ENCODE data around the gene NOSIP.

The NOSIP gene

DNA sequence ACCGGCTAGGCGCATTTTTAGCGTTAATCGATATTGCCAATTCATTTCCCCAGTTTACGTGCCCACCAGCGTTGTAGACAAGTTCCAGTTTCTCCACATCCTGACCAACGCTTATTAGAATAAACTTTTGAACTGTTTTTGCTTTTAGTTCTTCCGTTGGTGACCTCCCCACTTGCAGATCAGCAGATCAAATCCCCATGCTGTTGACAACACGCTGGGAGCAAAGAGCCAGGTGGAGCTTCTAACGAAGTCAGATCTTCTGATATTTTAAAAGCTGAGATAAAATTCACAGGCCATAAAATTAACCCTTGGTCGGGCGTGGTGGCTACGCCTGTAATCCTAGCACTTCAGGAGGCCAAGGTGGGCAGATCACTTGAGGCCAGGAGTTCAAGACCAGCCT lies 31.3 kb downstream of the NOSIP start:
- no peaks in the 10 kb centered on the region for H3K27me3 ChIP-seq (ENCODE audit: control insufficient read depth, insufficient read depth, low read length, poor library complexity, severe bottlenecking)
- no peaks in the 10 kb centered on the region for H3K9me3 ChIP-seq (ENCODE audit: control insufficient read depth, low read length)
- H3K27ac ChIP-seq (ENCODE audit: insufficient read depth, low read depth, low read length, poor library complexity, severe bottlenecking): no peak overlapping the region
- WGBS, 2 experiments: 90 to 92% methylated on average over 13 of the region's 13 CpGs
- H3K4me1 ChIP-seq (ENCODE audit: control insufficient read depth, insufficient read depth, low read length): no peaks in the 10 kb centered on the region
- no peaks in the 10 kb centered on the region for H3K36me3 ChIP-seq (ENCODE audit: control insufficient read depth, insufficient read depth, low read length)
- H3K4me3 ChIP-seq (ENCODE audit: insufficient read depth, low read depth, low read length): no peak overlapping the region

DNA sequence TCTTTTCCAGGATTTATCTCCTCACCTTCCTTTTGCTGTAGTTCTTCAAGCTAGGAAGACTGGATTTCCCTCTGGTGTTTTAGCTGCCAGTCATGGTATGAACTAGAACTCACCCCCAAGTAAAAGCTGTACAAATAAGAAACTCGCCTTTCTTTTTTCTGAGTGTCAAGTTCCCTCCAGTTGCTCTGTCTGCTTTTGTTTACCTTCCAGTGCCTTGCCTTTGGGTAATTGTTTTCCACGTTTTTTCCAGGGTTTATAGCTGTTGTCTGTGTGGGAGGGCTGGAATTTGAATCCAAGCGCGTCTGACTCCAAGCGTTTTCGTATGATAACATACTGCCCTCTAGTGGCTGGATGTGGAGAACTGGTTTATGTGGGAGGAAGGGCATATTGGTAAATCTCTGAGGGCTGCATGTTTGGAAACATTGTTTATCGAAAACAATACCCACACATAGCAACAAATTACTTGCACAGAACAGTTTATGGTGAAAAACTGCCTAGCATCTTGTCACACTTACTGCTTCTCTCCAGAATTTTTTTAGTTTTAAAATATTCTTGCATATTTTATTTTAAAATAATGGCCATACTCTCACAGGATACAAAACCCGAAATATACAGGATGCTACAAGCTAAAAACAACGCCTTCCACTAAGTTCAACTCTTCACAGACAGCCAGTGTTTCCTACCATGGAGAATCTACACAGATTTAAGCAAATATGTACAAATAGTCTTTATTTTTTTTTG lies 33.4 kb downstream of the NOSIP start:
- H3K27ac ChIP-seq (ENCODE audit: insufficient read depth, low read depth, low read length, poor library complexity, severe bottlenecking): no peak overlapping the region
- 24 to 25% methylated on average over 9 of the region's 9 CpGs for WGBS, 2 experiments
- no peaks in the 10 kb centered on the region for H3K36me3 ChIP-seq (ENCODE audit: control insufficient read depth, insufficient read depth, low read length)
- no peaks in the 10 kb centered on the region for H3K27me3 ChIP-seq (ENCODE audit: control insufficient read depth, insufficient read depth, low read length, poor library complexity, severe bottlenecking)
- no peaks in the 10 kb centered on the region for H3K9me3 ChIP-seq (ENCODE audit: control insufficient read depth, low read length)
- no peaks in the 10 kb centered on the region for H3K4me1 ChIP-seq (ENCODE audit: control insufficient read depth, insufficient read depth, low read length)
- no peak overlapping the region for H3K4me3 ChIP-seq (ENCODE audit: insufficient read depth, low read depth, low read length)

DNA sequence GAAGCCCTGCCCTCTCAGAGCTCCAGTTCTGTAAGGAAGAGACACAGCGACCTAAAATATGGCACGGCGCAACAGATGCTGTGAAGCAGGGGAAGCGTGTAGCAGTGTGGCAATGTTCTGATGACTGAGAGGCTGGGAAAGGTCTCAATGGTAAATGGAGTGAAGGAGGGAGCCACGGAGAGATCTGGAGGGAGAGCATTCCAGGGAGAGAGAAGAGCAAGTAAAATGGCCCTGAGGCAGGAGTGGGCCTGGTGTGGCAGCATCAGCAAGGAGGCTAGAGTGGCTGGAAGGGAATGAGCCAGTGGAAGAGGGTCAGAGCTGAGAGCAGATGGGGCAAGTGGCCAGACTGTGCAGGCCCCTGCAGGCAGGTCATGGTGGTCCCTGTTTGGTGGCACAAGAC lies 36.2 kb downstream of the NOSIP start:
- Histone ChIP-seq H3K27me3 (ENCODE audit: control insufficient read depth, insufficient read depth, low read length, poor library complexity, severe bottlenecking) (no peaks in the 10 kb centered on the region), H3K4me1 (ENCODE audit: control insufficient read depth, insufficient read depth, low read length) (no peaks in the 10 kb centered on the region), H3K9me3 (ENCODE audit: control insufficient read depth, low read length) (no peaks in the 10 kb centered on the region), H3K36me3 (ENCODE audit: control insufficient read depth, insufficient read depth, low read length) (no peaks in the 10 kb centered on the region), H3K4me3 (ENCODE audit: insufficient read depth, low read depth, low read length) (no peak overlapping the region), H3K27ac (ENCODE audit: insufficient read depth, low read depth, low read length, poor library complexity, severe bottlenecking) (no peak overlapping the region)
- WGBS, 2 experiments: 94% methylated on average over 5 of the region's 5 CpGs

DNA sequence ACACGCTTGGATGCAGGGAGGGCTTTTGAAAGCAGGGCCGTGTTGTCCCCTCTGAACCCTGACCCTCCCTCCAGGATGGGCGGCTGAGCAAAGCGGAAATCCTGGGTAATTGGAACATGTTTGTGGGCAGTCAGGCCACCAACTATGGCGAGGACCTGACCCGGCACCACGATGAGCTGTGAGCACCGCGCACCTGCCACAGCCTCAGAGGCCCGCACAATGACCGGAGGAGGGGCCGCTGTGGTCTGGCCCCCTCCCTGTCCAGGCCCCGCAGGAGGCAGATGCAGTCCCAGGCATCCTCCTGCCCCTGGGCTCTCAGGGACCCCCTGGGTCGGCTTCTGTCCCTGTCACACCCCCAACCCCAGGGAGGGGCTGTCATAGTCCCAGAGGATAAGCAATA lies 37.3 kb downstream of the NOSIP start:
- no peak overlapping the region for H3K4me3 ChIP-seq (ENCODE audit: insufficient read depth, low read depth, low read length)
- H3K36me3 ChIP-seq (ENCODE audit: control insufficient read depth, insufficient read depth, low read length): no peaks in the 10 kb centered on the region
- no peaks in the 10 kb centered on the region for H3K9me3 ChIP-seq (ENCODE audit: control insufficient read depth, low read length)
- WGBS, 2 experiments: 93% methylated on average over 14 of the region's 14 CpGs
- no peak overlapping the region for H3K27ac ChIP-seq (ENCODE audit: insufficient read depth, low read depth, low read length, poor library complexity, severe bottlenecking)
- no peaks in the 10 kb centered on the region for H3K4me1 ChIP-seq (ENCODE audit: control insufficient read depth, insufficient read depth, low read length)
- no peaks in the 10 kb centered on the region for H3K27me3 ChIP-seq (ENCODE audit: control insufficient read depth, insufficient read depth, low read length, poor library complexity, severe bottlenecking)

DNA sequence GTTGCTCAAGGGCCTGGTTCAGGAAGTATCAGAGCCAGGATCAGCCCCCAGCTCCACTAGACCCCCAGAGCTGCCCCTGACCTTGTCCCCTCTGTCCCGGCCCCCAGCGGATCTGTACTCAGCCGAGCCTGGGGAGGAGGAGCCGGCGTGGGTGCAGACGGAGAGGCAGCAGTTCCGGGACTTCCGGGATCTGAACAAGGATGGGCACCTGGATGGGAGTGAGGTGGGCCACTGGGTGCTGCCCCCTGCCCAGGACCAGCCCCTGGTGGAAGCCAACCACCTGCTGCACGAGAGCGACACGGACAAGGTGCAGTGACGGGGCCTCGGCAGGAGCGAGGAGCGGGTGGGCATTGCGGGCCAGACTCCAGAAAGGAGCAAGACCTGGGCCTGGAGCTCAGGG lies 37.9 kb downstream of the NOSIP start:
- H3K27me3 ChIP-seq (ENCODE audit: control insufficient read depth, insufficient read depth, low read length, poor library complexity, severe bottlenecking): no peaks in the 10 kb centered on the region
- H3K4me3 ChIP-seq (ENCODE audit: insufficient read depth, low read depth, low read length): no peak overlapping the region
- no peaks in the 10 kb centered on the region for H3K36me3 ChIP-seq (ENCODE audit: control insufficient read depth, insufficient read depth, low read length)
- no peaks in the 10 kb centered on the region for H3K9me3 ChIP-seq (ENCODE audit: control insufficient read depth, low read length)
- 95 to 96% methylated on average over 16 of the region's 16 CpGs for WGBS, 2 experiments
- no peaks in the 10 kb centered on the region for H3K4me1 ChIP-seq (ENCODE audit: control insufficient read depth, insufficient read depth, low read length)
- no peak overlapping the region for H3K27ac ChIP-seq (ENCODE audit: insufficient read depth, low read depth, low read length, poor library complexity, severe bottlenecking)

DNA sequence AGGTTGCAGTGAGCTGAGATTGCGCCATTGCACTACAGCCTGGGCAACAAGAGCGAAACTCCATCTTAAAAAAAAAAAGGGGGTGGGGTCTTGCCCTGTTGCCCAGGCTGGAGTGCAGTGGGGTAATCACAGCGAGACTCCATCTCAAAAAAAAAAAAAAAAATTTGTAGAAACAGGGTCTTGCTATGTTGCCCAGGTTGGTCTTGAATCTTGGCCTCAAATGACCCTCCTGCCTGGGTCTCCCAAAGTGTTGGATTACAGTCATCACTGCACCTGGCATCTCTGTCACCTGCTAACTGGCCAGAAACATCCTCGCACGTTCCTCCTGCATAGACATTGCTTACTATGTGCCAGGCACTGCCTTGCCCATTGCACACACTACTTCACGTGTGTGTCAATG lies 38.4 kb downstream of the NOSIP start:
- Histone ChIP-seq H3K27ac (ENCODE audit: insufficient read depth, low read depth, low read length, poor library complexity, severe bottlenecking) (no peak overlapping the region), H3K36me3 (ENCODE audit: control insufficient read depth, insufficient read depth, low read length) (no peaks in the 10 kb centered on the region), H3K4me3 (ENCODE audit: insufficient read depth, low read depth, low read length) (no peak overlapping the region), H3K4me1 (ENCODE audit: control insufficient read depth, insufficient read depth, low read length) (no peaks in the 10 kb centered on the region), H3K27me3 (ENCODE audit: control insufficient read depth, insufficient read depth, low read length, poor library complexity, severe bottlenecking) (no peaks in the 10 kb centered on the region), H3K9me3 (ENCODE audit: control insufficient read depth, low read length) (no peaks in the 10 kb centered on the region)
- 91 to 92% methylated on average over 6 of the region's 6 CpGs for WGBS, 2 experiments

DNA sequence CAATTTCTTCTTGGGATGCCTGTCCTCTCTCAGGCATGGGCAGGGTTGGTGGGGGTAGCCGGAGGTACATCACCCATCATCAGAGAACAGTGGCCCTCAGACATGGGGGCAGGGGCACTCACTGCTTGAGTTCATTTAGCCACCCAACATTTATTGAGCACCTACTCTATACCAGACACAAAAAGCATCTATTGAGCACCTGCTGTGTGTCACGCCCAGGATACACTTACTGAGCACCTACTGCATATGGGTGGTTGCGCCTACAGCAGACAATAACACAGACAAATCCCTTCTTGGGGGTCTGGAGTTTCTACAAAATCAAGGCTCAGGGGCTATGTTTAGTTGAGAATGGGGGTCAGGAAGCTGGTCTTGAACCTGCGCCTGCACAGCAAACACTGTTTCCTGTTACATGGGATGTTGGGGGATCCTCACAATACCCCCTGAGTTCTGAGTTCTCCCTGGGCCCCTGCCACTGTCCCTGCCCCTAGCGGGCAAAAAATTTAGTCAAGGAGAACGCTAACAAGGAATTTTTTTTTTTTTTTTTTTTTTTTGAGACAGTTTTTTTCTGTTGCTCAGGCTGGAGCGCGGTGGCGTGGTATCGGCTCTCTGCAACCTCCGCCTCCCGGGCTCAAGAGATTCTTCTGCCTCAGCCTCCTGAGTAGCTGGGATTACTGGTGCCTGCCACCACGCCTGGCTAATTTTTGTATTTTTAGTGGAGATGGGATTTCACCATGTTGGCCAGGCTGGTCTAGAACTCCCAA lies 41.0 kb downstream of the NOSIP start:
- no peak overlapping the region for H3K27ac ChIP-seq (ENCODE audit: insufficient read depth, low read depth, low read length, poor library complexity, severe bottlenecking)
- no peaks in the 10 kb centered on the region for H3K36me3 ChIP-seq (ENCODE audit: control insufficient read depth, insufficient read depth, low read length)
- peaks cover 9% of the 10 kb centered on the region for H3K27me3 ChIP-seq (ENCODE audit: control insufficient read depth, insufficient read depth, low read length, poor library complexity, severe bottlenecking)
- WGBS, 2 experiments: 96 to 97% methylated on average over 13 of the region's 13 CpGs
- H3K9me3 ChIP-seq (ENCODE audit: control insufficient read depth, low read length): no peaks in the 10 kb centered on the region
- peaks cover 5% of the 10 kb centered on the region for H3K4me1 ChIP-seq (ENCODE audit: control insufficient read depth, insufficient read depth, low read length)
- no peak overlapping the region for H3K4me3 ChIP-seq (ENCODE audit: insufficient read depth, low read depth, low read length)

DNA sequence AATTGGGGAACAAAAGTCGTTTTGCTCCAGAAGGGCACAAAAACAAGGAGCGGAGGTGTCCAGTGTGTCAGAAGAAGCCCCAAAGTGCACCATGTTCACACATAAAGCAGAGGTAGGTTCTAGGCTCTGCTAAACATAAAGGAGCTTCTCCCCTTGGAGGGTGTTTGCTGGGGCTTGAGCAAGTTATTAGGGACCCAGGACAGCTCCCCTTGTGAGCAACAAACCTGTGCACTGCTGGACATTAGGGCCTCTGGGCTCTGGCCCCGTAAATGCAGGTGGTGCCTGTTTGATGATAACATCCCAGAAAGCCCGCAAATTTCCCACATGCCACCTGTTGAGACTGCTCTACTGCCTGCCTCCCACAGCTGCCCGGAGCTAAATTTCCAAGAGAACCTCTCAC lies 41.7 kb downstream of the NOSIP start:
- 90 to 92% methylated on average over 5 of the region's 5 CpGs for WGBS, 2 experiments
- Histone ChIP-seq H3K4me1 (ENCODE audit: control insufficient read depth, insufficient read depth, low read length) (peaks cover 7% of the 10 kb centered on the region), H3K27me3 (ENCODE audit: control insufficient read depth, insufficient read depth, low read length, poor library complexity, severe bottlenecking) (peaks cover 14% of the 10 kb centered on the region), H3K36me3 (ENCODE audit: control insufficient read depth, insufficient read depth, low read length) (no peaks in the 10 kb centered on the region), H3K27ac (ENCODE audit: insufficient read depth, low read depth, low read length, poor library complexity, severe bottlenecking) (no peak overlapping the region), H3K4me3 (ENCODE audit: insufficient read depth, low read depth, low read length) (no peak overlapping the region), H3K9me3 (ENCODE audit: control insufficient read depth, low read length) (no peaks in the 10 kb centered on the region)

DNA sequence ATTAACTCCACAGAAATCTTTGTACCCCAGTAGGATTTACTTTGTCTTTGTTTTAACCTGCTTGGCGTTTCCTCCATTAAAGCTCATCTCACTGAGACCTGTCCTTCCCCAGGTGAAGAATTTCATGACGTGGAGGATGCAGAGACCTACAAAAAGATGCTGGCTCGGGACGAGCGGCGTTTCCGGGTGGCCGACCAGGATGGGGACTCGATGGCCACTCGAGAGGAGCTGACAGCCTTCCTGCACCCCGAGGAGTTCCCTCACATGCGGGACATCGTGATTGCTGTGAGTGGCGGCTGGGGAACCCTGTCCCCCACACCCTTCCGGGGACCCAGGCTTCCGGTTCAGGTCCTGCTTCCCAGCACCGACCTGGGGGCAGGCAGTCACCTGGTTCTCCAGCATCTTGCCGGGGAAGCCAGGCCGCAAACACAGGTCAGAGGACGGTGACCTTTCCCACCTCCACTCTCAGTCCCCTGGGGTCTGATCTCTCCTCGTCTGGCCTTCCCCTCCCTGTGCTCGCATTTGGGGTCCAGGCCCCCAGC lies 43.4 kb downstream of the NOSIP start:
- Histone ChIP-seq H3K36me3 (ENCODE audit: control insufficient read depth, insufficient read depth, low read length) (no peaks in the 10 kb centered on the region), H3K9me3 (ENCODE audit: control insufficient read depth, low read length) (no peaks in the 10 kb centered on the region), H3K27me3 (ENCODE audit: control insufficient read depth, insufficient read depth, low read length, poor library complexity, severe bottlenecking) (peaks cover 20% of the 10 kb centered on the region), H3K27ac (ENCODE audit: insufficient read depth, low read depth, low read length, poor library complexity, severe bottlenecking) (no peak overlapping the region), H3K4me3 (ENCODE audit: insufficient read depth, low read depth, low read length) (no peak overlapping the region), H3K4me1 (ENCODE audit: control insufficient read depth, insufficient read depth, low read length) (peaks cover 14% of the 10 kb centered on the region)
- WGBS, 2 experiments: 92 to 94% methylated on average over 22 of the region's 22 CpGs

DNA sequence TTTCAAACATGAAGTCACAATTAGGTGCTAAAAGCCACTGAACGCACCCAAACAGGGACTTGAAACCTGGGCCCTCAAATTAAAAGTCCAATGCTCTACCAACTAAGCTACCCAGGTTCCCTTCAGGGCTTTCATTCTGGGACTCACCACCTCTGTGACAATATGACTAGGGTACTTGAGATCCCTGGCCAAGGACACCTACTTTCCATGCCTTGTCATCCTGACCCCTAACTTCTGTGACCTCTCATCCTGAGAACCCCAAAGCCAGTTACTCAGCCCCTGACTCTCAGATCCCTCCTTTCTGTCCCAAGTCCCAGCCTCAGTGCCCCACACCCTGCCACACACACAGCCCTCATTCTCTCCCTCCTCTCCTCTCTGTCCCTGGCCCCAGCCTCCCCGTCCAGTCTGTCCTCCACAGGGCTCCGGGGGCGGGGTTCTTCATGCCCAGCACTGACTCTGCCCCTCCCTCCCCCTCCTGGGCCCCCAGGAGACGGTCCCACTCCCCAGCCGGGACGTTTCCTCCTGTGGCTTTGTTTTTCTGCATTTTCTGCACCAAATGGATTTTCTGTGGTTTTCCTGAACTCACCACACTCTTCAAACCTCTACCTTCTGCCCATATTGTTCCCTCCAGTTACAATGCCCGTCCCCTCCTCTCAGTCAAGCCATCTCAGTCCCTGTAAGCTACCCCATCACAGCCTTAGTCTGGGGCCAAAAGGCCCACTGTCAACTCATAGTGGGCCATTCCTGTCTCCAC lies 45.5 kb downstream of the NOSIP start:
- WGBS, 2 experiments: 55 to 62% methylated on average over 8 of the region's 8 CpGs
- H3K9me3 ChIP-seq (ENCODE audit: control insufficient read depth, low read length): no peaks in the 10 kb centered on the region
- H3K27ac ChIP-seq (ENCODE audit: insufficient read depth, low read depth, low read length, poor library complexity, severe bottlenecking): no peak overlapping the region
- H3K27me3 ChIP-seq (ENCODE audit: control insufficient read depth, insufficient read depth, low read length, poor library complexity, severe bottlenecking): peaks cover 20% of the 10 kb centered on the region
- no peaks in the 10 kb centered on the region for H3K36me3 ChIP-seq (ENCODE audit: control insufficient read depth, insufficient read depth, low read length)
- peaks cover 14% of the 10 kb centered on the region for H3K4me1 ChIP-seq (ENCODE audit: control insufficient read depth, insufficient read depth, low read length)
- H3K4me3 ChIP-seq (ENCODE audit: insufficient read depth, low read depth, low read length): no peak overlapping the region

Data from ectodermal cell (in vitro differentiated cells).